Measurements from ENCODE around the gene FADS1. TPM values are rescaled to one million over a fixed set of nuclear protein-coding genes. Genes with fewer than 3 reads are reported as not detected.

FADS1 gene
- total and polyA plus RNA-seq, 2 of the 8 experiments (the other 6 are each of a cell fraction or from before 2014, with no cell fraction given): 115 to 141 TPM

GRCh38 chr11:61792310-61793082, 24.3 kb downstream of the FADS1 start, which contains the start of the genes FEN1 and TMEM258:
TSS of gene FEN1 (plus strand) at chr11:61792911. CDS start at chr11:61795362, 2,451 bp downstream.
TSS of gene TMEM258 (minus strand) at chr11:61792599. CDS start at chr11:61792558, 41 bp downstream.
- 1% methylated on average over 60 of the region's 61 CpGs; no CpG with 5 or more reads in 1 of the 2 experiments for WGBS, 2 experiments (ENCODE audit: extremely low coverage in 1 of 2, insufficient coverage in 1 of 2, insufficient read length in 1 of 2, insufficient replicate concordance in 2 of 2, low coverage in 1 of 2, low lambda C conversion rate in 2 of 2, missing lambda C conversion rate in 1 of 2)
- Histone ChIP-seq H4K91ac (replicated peaks; ENCODE audit: insufficient read length, low read length) (peak within 1 kb of the TSS; percentile 97), H3K23ac (ENCODE audit: insufficient read length) (no peak within 1 kb of the TSS), H2AK5ac (ENCODE audit: low read depth, low read length) (no peak within 1 kb of the TSS; the same call in 1 of the 2 replicates), H3K4me1 (replicated peaks in 1 of 4; ENCODE audit: control insufficient read depth in 3 of 4, insufficient read depth in 4 of 4, low read length in 3 of 4) (peaks cover 0 to 4% (median 0%) of the 10 kb centered on the region in 4 experiments; a peak in 1 of 7 replicates), H3K4me2 (ENCODE audit: insufficient read depth in 1 of 2, low read depth in 2 of 2, low read length in 2 of 2) (peak within 1 kb of the TSS; percentile 68 to 93), H3K36me3 (ENCODE audit: control insufficient read depth in 2 of 4, insufficient read depth in 4 of 4, low read length in 3 of 4) (peaks cover 17 to 41% (median 33%) of the 10 kb centered on the region in 4 experiments; a peak in 7 of 8 replicates), H2AFZ (ENCODE audit: low read length) (peak within 1 kb of the TSS; percentile 98; the same call in 1 of the 2 replicates), H3K14ac (ENCODE audit: insufficient read length) (no peak within 1 kb of the TSS), H3K27ac (ENCODE audit: low read depth, low read length) (peak within 1 kb of the TSS; percentile 100), H2BK5ac (ENCODE audit: low read depth, low read length) (peak within 1 kb of the TSS; percentile 100), H3K56ac (replicated peaks; ENCODE audit: insufficient read length, low read depth, low read length) (peak within 1 kb of the TSS; percentile 96), H4K8ac (ENCODE audit: extremely low read depth, insufficient read depth, low read length) (peak within 1 kb of the TSS; percentile 98), H3K79me1 (ENCODE audit: low read depth, low read length) (no peaks in the 10 kb centered on the region; the same call in 1 of the 2 replicates), H2BK120ac (replicated peaks; ENCODE audit: low read depth, low read length) (peak within 1 kb of the TSS; percentile 94), H4K20me1 (replicated peaks in 1 of 2; ENCODE audit: control insufficient read depth in 1 of 2, insufficient read depth in 2 of 2, low read length in 2 of 2) (peaks cover 9 to 10% of the 10 kb centered on the region in 2 experiments), H3K27me3 (replicated peaks in 1 of 4; ENCODE audit: control insufficient read depth in 3 of 4, extremely low read depth in 1 of 4, insufficient read depth in 3 of 4, low read length in 3 of 4) (no peaks in the 10 kb centered on the region), H3K4me3 (ENCODE audit: extremely low read depth in 1 of 4, insufficient read depth in 2 of 4, low read depth in 3 of 4, low read length in 4 of 4) (peak within 1 kb of the TSS; percentile 86 to 99 (median 98)), H3K9me3 (ENCODE audit: insufficient read depth in 2 of 2, low read depth in 1 of 2, low read length in 1 of 2) (no peaks in the 10 kb centered on the region), H3K18ac (ENCODE audit: extremely low read depth, low read length) (peak within 1 kb of the TSS; percentile 100), H2BK12ac (ENCODE audit: low read depth, low read length) (peak within 1 kb of the TSS; percentile 100), H4K5ac (ENCODE audit: insufficient read length, low read depth, low read length) (peak within 1 kb of the TSS; percentile 98), H3K9ac (replicated peaks in 1 of 4; ENCODE audit: extremely low read depth in 1 of 4, low read depth in 3 of 4, low read length in 3 of 4) (peak within 1 kb of the TSS; percentile 90 to 100 (median 99)), H3K79me2 (ENCODE audit: control insufficient read depth in 1 of 2, insufficient read depth in 2 of 2, low read length in 2 of 2) (peaks cover 8 to 53% of the 10 kb centered on the region in 2 experiments), H3K4ac (replicated peaks; ENCODE audit: insufficient read length, low read depth, low read length) (peak within 1 kb of the TSS; percentile 57), H3K23me2 (ENCODE audit: low read depth, low read length) (peaks cover 2% of the 10 kb centered on the region; the same call in 1 of the 2 replicates), H2BK15ac (ENCODE audit: low read length) (peak within 1 kb of the TSS; percentile 88; the same call in 1 of the 2 replicates), H2BK20ac (ENCODE audit: low read length) (peak within 1 kb of the TSS; percentile 88; the same call in 1 of the 2 replicates)
- ChIA-PET POLR2A (ENCODE audit: partially characterized antibody) (interaction anchor here (0.8 to 20.9 kb wide), 27 partner anchors 8 to 332 kb away, joined by 3 to 354 read pairs (median 6); partner anchors contain the start of genes FADS1, FADS2, FTH1 and MYRF), CTCF (ENCODE audit: partially characterized antibody) (interaction anchor here (0.6 to 10.5 kb wide), 11 partner anchors 12 to 664 kb away, joined by 3 to 168 read pairs (median 6); no protein-coding TSS in a partner anchor)
- FAIRE-seq (no peak), DNase-seq (ENCODE audit: low read depth in 1 of 2, low spot score in 2 of 2) (peak; percentile 80 to 95)
- TF ChIP-seq CEBPB (IDR thresholded peaks at IDR 0.05; ENCODE audit: low read depth, low read length) (no peak), RNF2 (IDR thresholded peaks at IDR 0.05; ENCODE audit: borderline replicate concordance, low read depth, low read length, missing control alignments, poor library complexity, severe bottlenecking) (no peak), POLR2AphosphoS5 (IDR thresholded peaks at IDR 0.05; ENCODE audit: low read depth, low read length) (no peak; the same call in none of the 2 replicates), JUND (IDR thresholded peaks at IDR 0.05; ENCODE audit: low read length) (no peak), EGR1 (IDR thresholded peaks at IDR 0.05; ENCODE audit: borderline replicate concordance, low read depth, low read length) (no peak), BCL11A (IDR thresholded peaks at IDR 0.05; ENCODE audit: low read depth in 2 of 2, low read length in 2 of 2) (no peak), TBP (IDR thresholded peaks at IDR 0.05; ENCODE audit: low read depth, low read length) (peak; percentile 84), RFX5 (IDR thresholded peaks at IDR 0.05; ENCODE audit: borderline replicate concordance, low read depth, low read length) (no peak), CHD1 (IDR thresholded peaks at IDR 0.05; ENCODE audit: low read depth, low read length) (no peak; the same call in 1 of the 2 replicates), HDAC6 (IDR thresholded peaks at IDR 0.05; ENCODE audit: low read depth, low read length) (no peak), ASH2L (IDR thresholded peaks at IDR 0.05; ENCODE audit: low read length) (peak; percentile 43), RXRA (IDR thresholded peaks at IDR 0.05; ENCODE audit: insufficient read depth, low read depth, low read length) (no peak)
